ENCODE results near the gene IL17RC. TPM values are rescaled to one million over a fixed set of nuclear protein-coding genes. Genes with fewer than 3 reads are reported as not detected.

IL17RC gene
- total and polyA plus RNA-seq, 2 donors, result 5.7 to 17.5 TPM

- no peak overlapping the region for H3K4me3 ChIP-seq (ENCODE audit: low read length in 2 of 2)
Measured at GRCh38 chr3:9918261-9919038, 1.6 kb downstream of the IL17RC start.

GRCh38 chr3:9928158-9928557 lies 11.3 kb downstream of the IL17RC start:
- peaks cover 3 to 9% of the 10 kb centered on the region in 2 donors for H3K4me1 ChIP-seq (ENCODE audit: control insufficient read depth in 2 of 2, insufficient read depth in 2 of 2, low read length in 2 of 2)
- no peak overlapping the region for H3K27ac ChIP-seq (ENCODE audit: low read depth in 1 of 2, low read length in 1 of 2)
- no peaks in the 10 kb centered on the region for H3K36me3 ChIP-seq (ENCODE audit: control insufficient read depth in 2 of 2, insufficient read depth in 2 of 2, low read length in 1 of 2)
- H3K4me3 ChIP-seq (ENCODE audit: low read length in 2 of 2), result no peak overlapping the region
- no peaks in the 10 kb centered on the region for H3K9me3 ChIP-seq (ENCODE audit: control insufficient read depth in 2 of 2, insufficient read depth in 1 of 2, low read length in 1 of 2)
- DNase-seq (ENCODE audit: low read depth in 6 of 9, low spot score in 9 of 9), result no peak
- 97% methylated on average over 23 of the region's 23 CpGs for WGBS
- no peaks in the 10 kb centered on the region for H3K27me3 ChIP-seq (ENCODE audit: control insufficient read depth in 2 of 2, insufficient read depth in 1 of 2, low read length in 1 of 2)

More at GRCh38 chr3:9918261-9919038, 1.6 kb downstream of the IL17RC start:
- peaks cover 12 to 26% of the 10 kb centered on the region in 2 donors for H3K4me1 ChIP-seq (ENCODE audit: control insufficient read depth in 2 of 2, insufficient read depth in 2 of 2, low read length in 2 of 2)
- WGBS, result 98% methylated on average over 8 of the region's 8 CpGs
- DNase-seq (ENCODE audit: low read depth in 6 of 9, low spot score in 9 of 9), result no peak
- no peaks in the 10 kb centered on the region for H3K36me3 ChIP-seq (ENCODE audit: control insufficient read depth in 2 of 2, insufficient read depth in 2 of 2, low read length in 1 of 2)
- H3K9me3 ChIP-seq (ENCODE audit: control insufficient read depth in 2 of 2, insufficient read depth in 1 of 2, low read length in 1 of 2), result no peaks in the 10 kb centered on the region
- peaks cover 0 to 13% of the 10 kb centered on the region in 2 donors for H3K27me3 ChIP-seq (ENCODE audit: control insufficient read depth in 2 of 2, insufficient read depth in 1 of 2, low read length in 1 of 2)
- no peak overlapping the region for H3K27ac ChIP-seq (ENCODE audit: low read depth in 1 of 2, low read length in 1 of 2)

GRCh38 chr3:9930804-9931418 lies 14.0 kb downstream of the IL17RC start:
- H3K36me3 ChIP-seq (ENCODE audit: control insufficient read depth in 2 of 2, insufficient read depth in 2 of 2, low read length in 1 of 2), result peaks cover 0 to 7% of the 10 kb centered on the region in 2 donors
- DNase-seq (ENCODE audit: low read depth in 6 of 9, low spot score in 9 of 9), result peak in 1 of 9 donors; percentile 26
- no peak overlapping the region for H3K27ac ChIP-seq (ENCODE audit: low read depth in 1 of 2, low read length in 1 of 2)
- peaks cover 11 to 28% of the 10 kb centered on the region in 2 donors for H3K4me1 ChIP-seq (ENCODE audit: control insufficient read depth in 2 of 2, insufficient read depth in 2 of 2, low read length in 2 of 2)
- H3K4me3 ChIP-seq (ENCODE audit: low read length in 2 of 2), result no peak overlapping the region
- WGBS, result 96% methylated on average over 4 of the region's 4 CpGs
- no peaks in the 10 kb centered on the region for H3K27me3 ChIP-seq (ENCODE audit: control insufficient read depth in 2 of 2, insufficient read depth in 1 of 2, low read length in 1 of 2)
- no peaks in the 10 kb centered on the region for H3K9me3 ChIP-seq (ENCODE audit: control insufficient read depth in 2 of 2, insufficient read depth in 1 of 2, low read length in 1 of 2)

GRCh38 chr3:9932535-9932842 lies 15.6 kb downstream of the IL17RC start:
- Histone ChIP-seq H3K9me3 (ENCODE audit: control insufficient read depth in 2 of 2, insufficient read depth in 1 of 2, low read length in 1 of 2) (no peaks in the 10 kb centered on the region), H3K27ac (ENCODE audit: low read depth in 1 of 2, low read length in 1 of 2) (peak overlapping the region; percentile 97 to 98), H3K27me3 (ENCODE audit: control insufficient read depth in 2 of 2, insufficient read depth in 1 of 2, low read length in 1 of 2) (no peaks in the 10 kb centered on the region), H3K4me1 (ENCODE audit: control insufficient read depth in 2 of 2, insufficient read depth in 2 of 2, low read length in 2 of 2) (peaks cover 11 to 28% of the 10 kb centered on the region in 2 donors), H3K4me3 (ENCODE audit: low read length in 2 of 2) (peak overlapping the region; percentile 74 to 81), H3K36me3 (ENCODE audit: control insufficient read depth in 2 of 2, insufficient read depth in 2 of 2, low read length in 1 of 2) (peaks cover 2 to 16% of the 10 kb centered on the region in 2 donors)
- WGBS, result 11% methylated on average over 13 of the region's 13 CpGs
- DNase-seq (ENCODE audit: low read depth in 6 of 9, low spot score in 9 of 9), result no peak

DNA sequence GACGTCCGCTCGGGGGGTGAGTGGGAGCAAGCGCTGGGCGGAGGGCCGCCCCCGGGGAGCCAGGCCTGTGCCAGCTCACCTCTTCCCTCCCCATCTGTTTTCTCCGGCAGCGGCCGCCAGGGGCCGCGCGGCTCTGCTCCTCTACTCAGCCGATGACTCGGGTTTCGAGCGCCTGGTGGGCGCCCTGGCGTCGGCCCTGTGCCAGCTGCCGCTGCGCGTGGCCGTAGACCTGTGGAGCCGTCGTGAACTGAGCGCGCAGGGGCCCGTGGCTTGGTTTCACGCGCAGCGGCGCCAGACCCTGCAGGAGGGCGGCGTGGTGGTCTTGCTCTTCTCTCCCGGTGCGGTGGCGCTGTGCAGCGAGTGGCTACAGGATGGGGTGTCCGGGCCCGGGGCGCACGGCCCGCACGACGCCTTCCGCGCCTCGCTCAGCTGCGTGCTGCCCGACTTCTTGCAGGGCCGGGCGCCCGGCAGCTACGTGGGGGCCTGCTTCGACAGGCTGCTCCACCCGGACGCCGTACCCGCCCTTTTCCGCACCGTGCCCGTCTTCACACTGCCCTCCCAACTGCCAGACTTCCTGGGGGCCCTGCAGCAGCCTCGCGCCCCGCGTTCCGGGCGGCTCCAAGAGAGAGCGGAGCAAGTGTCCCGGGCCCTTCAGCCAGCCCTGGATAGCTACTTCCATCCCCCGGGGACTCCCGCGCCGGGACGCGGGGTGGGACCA lies 16.1 kb downstream of the IL17RC start:
- H3K4me3 ChIP-seq (ENCODE audit: low read length in 2 of 2), result peak overlapping the region; percentile 74 to 81
- H3K4me1 ChIP-seq (ENCODE audit: control insufficient read depth in 2 of 2, insufficient read depth in 2 of 2, low read length in 2 of 2), result peaks cover 11 to 28% of the 10 kb centered on the region in 2 donors
- under 1% methylated on average over 77 of the region's 77 CpGs for WGBS
- no peaks in the 10 kb centered on the region for H3K9me3 ChIP-seq (ENCODE audit: control insufficient read depth in 2 of 2, insufficient read depth in 1 of 2, low read length in 1 of 2)
- no peaks in the 10 kb centered on the region for H3K27me3 ChIP-seq (ENCODE audit: control insufficient read depth in 2 of 2, insufficient read depth in 1 of 2, low read length in 1 of 2)
- peaks cover 7 to 21% of the 10 kb centered on the region in 2 donors for H3K36me3 ChIP-seq (ENCODE audit: control insufficient read depth in 2 of 2, insufficient read depth in 2 of 2, low read length in 1 of 2)
- peak in 8 of 9 donors; percentile 57 to 89 (median 70) for DNase-seq (ENCODE audit: low read depth in 6 of 9, low spot score in 9 of 9)
- H3K27ac ChIP-seq (ENCODE audit: low read depth in 1 of 2, low read length in 1 of 2), result peak overlapping the region; percentile 97 to 98

- Histone ChIP-seq H3K4me1 (ENCODE audit: control insufficient read depth in 2 of 2, insufficient read depth in 2 of 2, low read length in 2 of 2) (peaks cover 11 to 28% of the 10 kb centered on the region in 2 donors), H3K27ac (ENCODE audit: low read depth in 1 of 2, low read length in 1 of 2) (peak within 1 kb of the TSS; percentile 97 to 98), H3K4me3 (ENCODE audit: low read length in 2 of 2) (peak within 1 kb of the TSS; percentile 74 to 81), H3K9me3 (ENCODE audit: control insufficient read depth in 2 of 2, insufficient read depth in 1 of 2, low read length in 1 of 2) (no peaks in the 10 kb centered on the region), H3K27me3 (ENCODE audit: control insufficient read depth in 2 of 2, insufficient read depth in 1 of 2, low read length in 1 of 2) (no peaks in the 10 kb centered on the region), H3K36me3 (ENCODE audit: control insufficient read depth in 2 of 2, insufficient read depth in 2 of 2, low read length in 1 of 2) (peaks cover 7 to 25% of the 10 kb centered on the region in 2 donors)
- DNase-seq (ENCODE audit: low read depth in 6 of 9, low spot score in 9 of 9), result peak; percentile 83 to 98 (median 92)
- WGBS, result under 1% methylated on average over 50 of the region's 50 CpGs
Measured at GRCh38 chr3:9933561-9934234, 16.8 kb downstream of the IL17RC start, which contains the start of gene CRELD1. CRELD1 (plus strand) TSS chr3:9933834; CDS start chr3:9934439, 605 bp downstream.

- Histone ChIP-seq H3K36me3 (ENCODE audit: control insufficient read depth in 2 of 2, insufficient read depth in 2 of 2, low read length in 1 of 2) (peaks cover 7 to 25% of the 10 kb centered on the region in 2 donors), H3K4me1 (ENCODE audit: control insufficient read depth in 2 of 2, insufficient read depth in 2 of 2, low read length in 2 of 2) (peaks cover 11 to 28% of the 10 kb centered on the region in 2 donors), H3K4me3 (ENCODE audit: low read length in 2 of 2) (peak overlapping the region; percentile 74 to 81), H3K27me3 (ENCODE audit: control insufficient read depth in 2 of 2, insufficient read depth in 1 of 2, low read length in 1 of 2) (no peaks in the 10 kb centered on the region), H3K9me3 (ENCODE audit: control insufficient read depth in 2 of 2, insufficient read depth in 1 of 2, low read length in 1 of 2) (no peaks in the 10 kb centered on the region), H3K27ac (ENCODE audit: low read depth in 1 of 2, low read length in 1 of 2) (peak overlapping the region; percentile 97 to 98)
- WGBS, result 25% methylated on average over 11 of the region's 11 CpGs
- DNase-seq (ENCODE audit: low read depth in 6 of 9, low spot score in 9 of 9), result no peak
Measured at GRCh38 chr3:9934235-9934621, 17.3 kb downstream of the IL17RC start.

DNA sequence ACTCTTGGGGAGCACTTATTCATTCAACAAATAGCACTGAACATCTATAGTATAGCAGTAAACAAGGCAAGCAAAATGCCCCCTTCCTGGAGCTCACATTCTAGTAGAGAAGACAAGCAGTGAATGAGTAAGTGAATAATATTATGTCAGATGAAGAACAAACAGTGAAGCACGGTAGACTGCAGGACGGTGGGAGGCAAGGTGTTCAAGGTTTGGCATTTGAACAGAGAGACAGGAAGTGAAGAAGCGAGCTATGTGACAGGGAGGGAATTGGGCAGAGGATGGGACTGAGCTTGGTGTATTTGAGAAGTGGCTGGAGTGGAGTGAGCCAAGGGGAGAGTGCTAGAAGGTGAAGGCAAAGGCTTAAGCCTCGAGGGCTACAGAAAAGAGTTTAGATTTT lies 18.1 kb downstream of the IL17RC start:
- H3K27ac ChIP-seq (ENCODE audit: low read depth in 1 of 2, low read length in 1 of 2), result no peak overlapping the region
- H3K4me1 ChIP-seq (ENCODE audit: control insufficient read depth in 2 of 2, insufficient read depth in 2 of 2, low read length in 2 of 2), result peaks cover 11 to 28% of the 10 kb centered on the region in 2 donors
- no peaks in the 10 kb centered on the region for H3K9me3 ChIP-seq (ENCODE audit: control insufficient read depth in 2 of 2, insufficient read depth in 1 of 2, low read length in 1 of 2)
- no peak for DNase-seq (ENCODE audit: low read depth in 6 of 9, low spot score in 9 of 9)
- H3K36me3 ChIP-seq (ENCODE audit: control insufficient read depth in 2 of 2, insufficient read depth in 2 of 2, low read length in 1 of 2), result peaks cover 7 to 25% of the 10 kb centered on the region in 2 donors
- H3K27me3 ChIP-seq (ENCODE audit: control insufficient read depth in 2 of 2, insufficient read depth in 1 of 2, low read length in 1 of 2), result no peaks in the 10 kb centered on the region
- WGBS, result 87% methylated on average over 4 of the region's 4 CpGs
- H3K4me3 ChIP-seq (ENCODE audit: low read length in 2 of 2), result no peak overlapping the region
